HEK293 (cell line): ENCODE data around the gene GOLGA1.

Source experiments
- CTCF ChIP-seq: fragments of 450-650 bp; formaldehyde crosslinking; IDR thresholded peaks from 2 replicates; pipeline ENCODE4 v1.5.1; 2016; ENCODE audit warnings: missing biosample characterization, missing genetic modification characterization
- PRDM1 ChIP-seq: fragments of 450-650 bp; formaldehyde crosslinking; IDR thresholded peaks from 2 replicates; pipeline ENCODE4; 2016; ENCODE audit warnings: missing biosample characterization, missing genetic modification characterization
- ZNF324 ChIP-seq: fragments of 450-650 bp; formaldehyde crosslinking; IDR thresholded peaks from 2 replicates; pipeline ENCODE4 v1.5.1; 2016; ENCODE audit warnings: missing biosample characterization, missing genetic modification characterization
- ZNF501 ChIP-seq: fragments of 450-650 bp; formaldehyde crosslinking; IDR thresholded peaks from 2 replicates; pipeline ENCODE4 v1.5.1; 2016; ENCODE audit warnings: missing biosample characterization, missing genetic modification characterization

DNA sequence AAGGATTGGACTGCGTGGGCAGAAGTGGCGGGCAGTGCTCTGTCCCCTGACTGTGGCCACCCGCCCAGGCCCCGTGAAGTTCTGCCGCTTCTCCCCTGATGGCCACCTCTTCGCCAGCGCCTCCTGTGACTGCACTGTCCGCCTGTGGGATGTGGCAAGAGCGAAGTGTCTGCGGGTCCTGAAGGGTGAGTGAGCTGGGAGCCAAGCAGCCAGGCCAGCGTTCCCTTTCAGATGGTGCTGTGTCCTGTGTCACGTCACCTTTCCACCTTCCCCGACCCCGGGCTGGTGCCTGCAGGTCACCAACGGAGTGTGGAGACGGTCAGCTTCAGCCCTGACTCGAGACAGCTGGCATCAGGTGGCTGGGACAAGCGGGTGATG lies 85.3 kb downstream of the GOLGA1 start:
- no peak for TF ChIP-seq CTCF (tag by site-specific recombination)
- no peak for TF ChIP-seq ZNF324 (tag by site-specific recombination)
- TF ChIP-seq PRDM1 (tag by site-specific recombination): no peak
- no peak for TF ChIP-seq ZNF501 (tag by site-specific recombination)
